Type B pancreatic cell (in vitro differentiated cells): ENCODE measurements around the gene PSIP1. TPM values are rescaled to one million over a fixed set of nuclear protein-coding genes. Genes with fewer than 3 reads are reported as not detected.

Experiments used
- DNase-seq: peaks from one replicate; pipeline ENCODE4 v3.0.0; 2021; ENCODE audit warnings: mixed read lengths; ENCODE audit not compliant: unreplicated experiment; ENCODE audit errors: extremely low spot score
- H3K27ac Mint-ChIP-seq: 2 replicates; pipeline ENCODE4 v1.8.0; 2021; ENCODE audit warnings: mild to moderate bottlenecking, mixed read lengths
- H3K27me3 Mint-ChIP-seq: 2 replicates; pipeline ENCODE4 v1.8.0; 2021; ENCODE audit warnings: mixed read lengths
- H3K36me3 Mint-ChIP-seq: 2 replicates; pipeline ENCODE4 v1.8.0; 2021; ENCODE audit warnings: mixed read lengths
- H3K4me1 Mint-ChIP-seq: one replicate; pipeline ENCODE4 v1.8.0; 2021; ENCODE audit warnings: mixed read lengths; ENCODE audit not compliant: unreplicated experiment
- H3K4me3 Mint-ChIP-seq: 2 replicates; pipeline ENCODE4 v1.8.0; 2021; ENCODE audit warnings: mild to moderate bottlenecking, mixed read lengths
- H3K9me3 Mint-ChIP-seq: 2 replicates; pipeline ENCODE4 v1.8.0; 2021; ENCODE audit warnings: mixed read lengths
- CTCF ChIP-seq: fragments of 200-600 bp; sonication (generic); conservative IDR thresholded peaks from 2 replicates; pipeline ENCODE4 v1.5.0; 2021; ENCODE audit warnings: antibody characterized with exemption, mild to moderate bottlenecking
- total RNA-seq: library from RNA; stranded (reverse); gene quantifications from 2 replicates; pipeline ENCODE4 v1.2.1, GENCODE V29; 2021; ENCODE audit warnings: low replicate concordance

The PSIP1 gene
- total RNA-seq, 1 donor from 2014 or later, result 117 TPM

- no peak for DNase-seq
- H3K9me3 Mint-ChIP-seq, result no peaks in the 10 kb centered on the region
- no peak for TF ChIP-seq CTCF
- H3K4me3 Mint-ChIP-seq, result no peak overlapping the region
- no peaks in the 10 kb centered on the region for H3K36me3 Mint-ChIP-seq
- no peak overlapping the region for H3K27ac Mint-ChIP-seq
- no peaks in the 10 kb centered on the region for H3K4me1 Mint-ChIP-seq
- H3K27me3 Mint-ChIP-seq, result no peaks in the 10 kb centered on the region
Measured at GRCh38 chr9:15524845-15525455, 14.2 kb upstream of the PSIP1 start.

- no peaks in the 10 kb centered on the region for H3K9me3 Mint-ChIP-seq
- H3K4me1 Mint-ChIP-seq, result no peaks in the 10 kb centered on the region
- no peaks in the 10 kb centered on the region for H3K36me3 Mint-ChIP-seq
- no peaks in the 10 kb centered on the region for H3K27me3 Mint-ChIP-seq
- TF ChIP-seq CTCF, result no peak
- H3K27ac Mint-ChIP-seq, result no peak overlapping the region
- H3K4me3 Mint-ChIP-seq, result no peak overlapping the region
- DNase-seq, result no peak
Measured at GRCh38 chr9:15522130-15522755, 11.5 kb upstream of the PSIP1 start.

GRCh38 chr9:15521254-15521653, 10.5 kb upstream of the PSIP1 start:
- Mint-ChIP-seq H3K36me3 (no peaks in the 10 kb centered on the region), H3K27me3 (no peaks in the 10 kb centered on the region), H3K9me3 (no peaks in the 10 kb centered on the region), H3K4me3 (no peak overlapping the region), H3K27ac (no peak overlapping the region), H3K4me1 (no peaks in the 10 kb centered on the region)
- TF ChIP-seq CTCF, result no peak
- no peak for DNase-seq

- no peak for DNase-seq
- no peaks in the 10 kb centered on the region for H3K36me3 Mint-ChIP-seq
- no peak overlapping the region for H3K27ac Mint-ChIP-seq
- no peaks in the 10 kb centered on the region for H3K27me3 Mint-ChIP-seq
- no peak overlapping the region for H3K4me3 Mint-ChIP-seq
- H3K4me1 Mint-ChIP-seq, result no peaks in the 10 kb centered on the region
- TF ChIP-seq CTCF, result no peak
- H3K9me3 Mint-ChIP-seq, result no peaks in the 10 kb centered on the region
Measured at GRCh38 chr9:15519831-15520230, 9.1 kb upstream of the PSIP1 start.

GRCh38 chr9:15513335-15513734, 2.6 kb upstream of the PSIP1 start:
- H3K4me3 Mint-ChIP-seq, result no peak overlapping the region
- no peaks in the 10 kb centered on the region for H3K9me3 Mint-ChIP-seq
- no peaks in the 10 kb centered on the region for H3K27me3 Mint-ChIP-seq
- peak; percentile 34 for TF ChIP-seq CTCF
- H3K4me1 Mint-ChIP-seq, result peaks cover 28% of the 10 kb centered on the region
- H3K36me3 Mint-ChIP-seq, result peaks cover 3% of the 10 kb centered on the region
- no peak overlapping the region for H3K27ac Mint-ChIP-seq
- no peak for DNase-seq
